ENCODE measurements around the gene TWNK. TPM values are rescaled to one million over a fixed set of nuclear protein-coding genes. Genes with fewer than 3 reads are reported as not detected.
A peak's percentile ranks its signal among the peaks of the same experiment; 100 is the strongest.

Gene TWNK
- total RNA-seq, 4 donors from 2014 or later, result 4.2 to 9.2 (median 6.4) TPM

DNA sequence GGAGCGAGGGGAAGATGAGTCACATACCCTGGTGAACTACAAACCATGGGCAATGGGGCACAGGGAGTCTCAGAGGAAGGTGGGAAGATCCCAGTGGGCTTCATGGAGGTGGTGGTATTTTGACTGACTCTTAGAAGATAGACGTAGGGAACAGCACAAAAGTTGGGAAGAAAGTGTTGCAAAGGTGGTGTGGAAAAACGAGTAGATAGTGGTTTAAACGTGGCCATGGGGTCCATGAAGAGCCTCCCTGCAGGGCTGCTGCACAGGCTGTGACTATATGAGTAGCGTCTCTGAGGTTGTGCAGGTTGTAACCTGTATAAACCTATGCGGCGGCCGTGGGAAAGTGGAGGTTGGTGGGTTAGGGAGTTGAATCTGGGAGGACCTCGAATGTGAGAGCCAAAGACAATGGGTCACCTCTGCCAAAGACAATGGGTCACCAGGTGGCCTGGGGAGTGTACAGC is 26.1 kb downstream of the TWNK start:
- no peak for TF ChIP-seq POLR2A (IDR thresholded peaks at IDR 0.05)
- TF ChIP-seq, protein P1, sequence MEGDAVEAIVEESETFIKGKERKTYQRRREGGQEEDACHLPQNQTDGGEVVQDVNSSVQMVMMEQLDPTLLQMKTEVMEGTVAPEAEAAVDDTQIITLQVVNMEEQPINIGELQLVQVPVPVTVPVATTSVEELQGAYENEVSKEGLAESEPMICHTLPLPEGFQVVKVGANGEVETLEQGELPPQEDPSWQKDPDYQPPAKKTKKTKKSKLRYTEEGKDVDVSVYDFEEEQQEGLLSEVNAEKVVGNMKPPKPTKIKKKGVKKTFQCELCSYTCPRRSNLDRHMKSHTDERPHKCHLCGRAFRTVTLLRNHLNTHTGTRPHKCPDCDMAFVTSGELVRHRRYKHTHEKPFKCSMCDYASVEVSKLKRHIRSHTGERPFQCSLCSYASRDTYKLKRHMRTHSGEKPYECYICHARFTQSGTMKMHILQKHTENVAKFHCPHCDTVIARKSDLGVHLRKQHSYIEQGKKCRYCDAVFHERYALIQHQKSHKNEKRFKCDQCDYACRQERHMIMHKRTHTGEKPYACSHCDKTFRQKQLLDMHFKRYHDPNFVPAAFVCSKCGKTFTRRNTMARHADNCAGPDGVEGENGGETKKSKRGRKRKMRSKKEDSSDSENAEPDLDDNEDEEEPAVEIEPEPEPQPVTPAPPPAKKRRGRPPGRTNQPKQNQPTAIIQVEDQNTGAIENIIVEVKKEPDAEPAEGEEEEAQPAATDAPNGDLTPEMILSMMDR (IDR thresholded peaks at IDR 0.05), result no peak
- H3K4me3 ChIP-seq (ENCODE audit: low read depth, poor library complexity, severe bottlenecking), result no peak overlapping the region
- DNase-seq (ENCODE audit: low spot score in 2 of 2), result no peak
- WGBS, 2 donors, result 24 to 41% methylated on average over 9 of the region's 9 CpGs
- intact Hi-C loops (cut with DNase I; ENCODE audit: low total_unique reads), result no loop called here

DNA sequence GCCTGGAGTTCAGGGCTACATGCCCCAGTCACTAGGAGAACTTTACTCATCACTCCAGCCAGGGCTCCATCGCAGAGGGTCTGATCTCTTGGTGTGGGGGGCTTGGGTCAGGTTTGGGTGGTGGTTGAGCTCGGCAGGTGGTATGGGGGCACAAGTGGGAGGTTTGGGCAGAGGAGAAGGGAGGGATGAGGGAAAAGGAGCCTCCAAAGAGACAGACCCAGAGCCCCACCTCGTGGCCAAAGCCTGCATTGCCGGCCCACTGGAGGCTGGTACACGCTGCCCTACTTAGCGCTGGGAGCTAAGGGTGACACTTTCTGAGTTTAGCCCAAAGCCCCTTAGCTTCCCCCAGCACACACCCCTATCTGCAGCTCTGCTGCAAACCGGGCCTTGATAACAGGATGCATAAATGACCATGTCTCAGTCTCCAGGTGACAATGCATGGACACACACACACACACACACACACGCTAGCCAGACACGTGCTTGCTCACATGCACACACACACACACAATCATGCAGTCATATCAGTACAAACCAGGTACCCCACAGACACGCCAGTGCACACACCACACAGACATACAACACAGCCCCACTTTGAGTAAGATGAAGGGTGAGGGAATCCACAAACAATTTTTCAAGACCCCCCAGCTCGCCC is 27.0 kb downstream of the TWNK start:
- intact Hi-C loops (cut with DNase I; ENCODE audit: low total_unique reads), result no loop called here
- 20 to 25% methylated on average over 11 of the region's 11 CpGs for WGBS, 2 donors
- H3K4me3 ChIP-seq (ENCODE audit: low read depth, poor library complexity, severe bottlenecking), result no peak overlapping the region
- TF ChIP-seq, protein P1 (IDR thresholded peaks at IDR 0.05), result peak in 1 of 3 donors; percentile 74
- no peak for TF ChIP-seq POLR2A (IDR thresholded peaks at IDR 0.05)
- peak; percentile 82 to 97 for DNase-seq (ENCODE audit: low spot score in 2 of 2)

DNA sequence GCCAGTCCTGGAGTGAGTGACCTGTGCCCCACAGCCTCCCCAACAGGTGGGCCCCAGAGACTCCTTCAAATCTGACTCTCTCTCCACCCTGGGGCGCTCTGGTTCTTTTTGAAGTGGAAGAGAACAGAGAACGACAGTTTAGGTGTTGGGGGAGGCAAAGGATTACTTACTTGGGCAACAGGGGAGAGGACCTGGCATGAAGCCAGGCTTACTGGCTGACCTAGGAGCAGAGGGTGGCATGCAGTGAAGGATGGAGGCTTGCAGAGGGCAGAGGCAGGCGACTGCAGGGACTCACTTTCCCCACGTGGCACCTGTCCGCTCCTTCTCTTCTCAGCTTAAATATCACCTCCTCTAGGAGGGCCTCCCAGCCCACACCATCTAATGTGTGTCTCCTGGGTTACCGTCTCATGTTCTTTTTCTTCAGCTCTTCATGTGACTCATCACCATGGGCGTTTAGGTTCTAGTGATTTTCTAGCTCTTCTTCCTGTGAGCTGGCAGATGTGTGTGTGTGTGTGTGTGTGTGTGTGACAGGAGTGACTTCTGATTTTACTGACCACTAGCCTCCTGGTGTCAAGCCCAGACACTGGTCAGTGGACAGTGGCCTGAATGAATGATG is 27.7 kb downstream of the TWNK start:
- TF ChIP-seq POLR2A (IDR thresholded peaks at IDR 0.05), result no peak
- TF ChIP-seq, protein P1 (IDR thresholded peaks at IDR 0.05), result no peak
- WGBS, 2 donors, result 35 to 38% methylated on average over 7 of the region's 7 CpGs
- no peak overlapping the region for H3K4me3 ChIP-seq (ENCODE audit: low read depth, poor library complexity, severe bottlenecking)
- DNase-seq (ENCODE audit: low spot score in 2 of 2), result no peak
- intact Hi-C loops (cut with DNase I; ENCODE audit: low total_unique reads), result no loop called here

DNA sequence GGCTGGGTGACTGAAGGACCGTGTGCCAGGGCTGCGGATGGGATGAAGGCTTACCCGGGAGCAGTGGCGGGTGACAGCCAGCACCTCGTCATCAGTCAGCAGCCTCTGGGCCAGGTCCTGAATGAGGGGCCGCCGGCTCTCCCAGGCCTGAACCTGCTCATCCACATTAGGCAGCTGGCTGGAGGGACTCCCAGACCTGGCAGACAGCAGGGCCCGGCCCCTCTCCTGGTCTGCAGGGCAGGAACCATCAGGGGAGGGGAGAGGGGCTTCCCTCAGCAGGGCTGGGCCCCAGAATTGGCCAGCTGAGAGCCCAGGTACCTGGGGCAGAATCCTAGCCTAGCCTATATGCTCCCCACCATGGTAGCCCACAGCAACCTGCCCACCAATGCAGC is 28.2 kb downstream of the TWNK start:
- no peak overlapping the region for H3K4me3 ChIP-seq (ENCODE audit: low read depth, poor library complexity, severe bottlenecking)
- intact Hi-C loops (cut with DNase I; ENCODE audit: low total_unique reads), result no loop called here
- TF ChIP-seq, protein P1 (IDR thresholded peaks at IDR 0.05), result no peak
- TF ChIP-seq POLR2A (IDR thresholded peaks at IDR 0.05), result no peak
- no peak for DNase-seq (ENCODE audit: low spot score in 2 of 2)
- WGBS, 2 donors, result 84% methylated on average over 7 to 8 of the region's 8 CpGs

DNA sequence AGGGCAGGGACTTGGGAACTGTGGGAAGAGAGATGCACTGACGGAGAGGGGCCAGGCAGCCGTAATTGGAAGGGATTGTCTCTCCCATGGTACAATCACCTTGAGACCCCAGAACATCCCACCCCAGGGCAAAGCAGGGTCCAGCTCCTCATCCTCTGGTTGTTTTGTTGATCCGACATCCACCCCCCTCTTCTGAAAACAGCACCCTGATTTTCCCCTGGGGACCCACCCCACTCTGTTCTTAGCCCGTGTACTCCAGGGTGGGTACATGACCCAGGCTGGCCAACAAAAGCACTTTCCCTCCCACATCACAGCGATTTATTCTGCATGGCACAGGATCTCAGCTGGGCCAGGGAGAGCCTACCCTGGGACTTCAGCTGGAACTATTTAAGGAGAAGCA is 29.5 kb downstream of the TWNK start:
- intact Hi-C loops (cut with DNase I; ENCODE audit: low total_unique reads), result no loop called here
- TF ChIP-seq, protein P1 (IDR thresholded peaks at IDR 0.05), result no peak
- TF ChIP-seq POLR2A (IDR thresholded peaks at IDR 0.05), result no peak
- H3K4me3 ChIP-seq (ENCODE audit: low read depth, poor library complexity, severe bottlenecking), result no peak overlapping the region
- no peak for DNase-seq (ENCODE audit: low spot score in 2 of 2)
- WGBS, 2 donors, result 61 to 63% methylated on average over 5 of the region's 5 CpGs
